ENCODE data around the gene KANK3. TPM values are rescaled to one million over a fixed set of nuclear protein-coding genes. Genes with fewer than 3 reads are reported as not detected.
"Not testable (repeated sequence)": the region's sequence is repeated elsewhere in the genome, so short reads cannot be mapped to it uniquely, and the experiment has no call there.

Gene KANK3
- polyA plus RNA-seq, 3 donors = 0.15 TPM; not detected in 2

- H3K9me3 Mint-ChIP-seq; H3K9ac ChIP-seq (ENCODE audit: insufficient read depth, low read length, poor library complexity, severe bottlenecking); H3K27me3 Mint-ChIP-seq (ENCODE audit: low read depth in 3 of 3); H3K36me3 Mint-ChIP-seq; H3K9me3 ChIP-seq (replicated peaks in 1 of 2; ENCODE audit: control insufficient read depth in 1 of 2, insufficient read depth in 1 of 2, low read length in 2 of 2); H4K20me1 ChIP-seq (ENCODE audit: insufficient read depth, low read length); H3K27me3 ChIP-seq (ENCODE audit: control insufficient read depth in 2 of 2, insufficient read depth in 2 of 2, low read length in 2 of 2); H3K27ac ChIP-seq (ENCODE audit: low read depth in 1 of 2, low read length in 2 of 2); H3K4me3 Mint-ChIP-seq; H3K36me3 ChIP-seq (replicated peaks in 1 of 2; ENCODE audit: control insufficient read depth in 1 of 2, insufficient read depth in 2 of 2, low read length in 2 of 2); H3K4me2 ChIP-seq (replicated peaks; ENCODE audit: extremely low read depth, low read length, poor library complexity, severe bottlenecking); H2AFZ ChIP-seq (ENCODE audit: insufficient read depth, low read depth, low read length, poor library complexity, severe bottlenecking); H3K27ac Mint-ChIP-seq; H3K4me1 ChIP-seq (ENCODE audit: control insufficient read depth in 1 of 2, insufficient read depth in 2 of 2, low read length in 2 of 2); H3K4me1 Mint-ChIP-seq; DNase-seq; H3K79me2 ChIP-seq (ENCODE audit: insufficient read depth, low read length); H3K4me3 ChIP-seq (replicated peaks in 1 of 3; ENCODE audit: low read depth in 2 of 3, low read length in 3 of 3); intact Hi-C loops (cut with micrococcal nuclease): not testable (repeated sequence)
- whole genome bisulfite sequencing (ENCODE audit: insufficient coverage) = no CpG with 5 or more reads among the region's 9 CpGs
Observed at GRCh38 chr19:8276508-8276907, 66.6 kb downstream of the KANK3 start.

Small RNA genes lying within 50 kb of the gene (small RNA-seq; reads per million reads assigned to genes)
- not detected for gene MIR4999 (ENCODE audit: insufficient read length, low read depth)

Other genes starting within 250 kb of the KANK3 start
- gene FBN3, start 193.7 kb downstream of the KANK3 start, polyA plus RNA-seq = not detected
- gene CERS4, start 133.9 kb downstream of the KANK3 start, polyA plus RNA-seq = 10 to 100 TPM; 11.4 to 12.1 (median 12.0) TPM
- 1 to 10 TPM in 2 of 3 donors, under 1 TPM in 1; 0.72 to 2.5 (median 1.0) TPM for gene CD320, start 34.9 kb downstream of the KANK3 start, polyA plus RNA-seq
- 100 to 1,000 TPM in 2 of 3 donors, 10 to 100 TPM in 1; 49.9 to 153 (median 133) TPM for gene NDUFA7, start 21.9 kb downstream of the KANK3 start, polyA plus RNA-seq
- gene RPS28, start 21.8 kb downstream of the KANK3 start, polyA plus RNA-seq = 1,000 to 10,000 TPM in 1 of 3 donors, 100 to 1,000 TPM in 2; 539 to 1,104 (median 984) TPM
- gene ANGPTL4, start 20.9 kb upstream of the KANK3 start, polyA plus RNA-seq = not detected
- 100 to 1,000 TPM in 1 of 3 donors, 10 to 100 TPM in 2; 36.5 to 128 (median 45.4) TPM for gene RAB11B, start 47.1 kb upstream of the KANK3 start, polyA plus RNA-seq
- gene MARCHF2, start 70.0 kb upstream of the KANK3 start, polyA plus RNA-seq = 100 to 1,000 TPM in 1 of 3 donors, 10 to 100 TPM in 2; 47.8 to 117 (median 90.8) TPM
- 100 to 1,000 TPM in 2 of 3 donors, 10 to 100 TPM in 1; 77.0 to 121 (median 116) TPM for gene HNRNPM, start 101.7 kb upstream of the KANK3 start, polyA plus RNA-seq
- gene PRAM1, start 159.4 kb upstream of the KANK3 start, polyA plus RNA-seq = 100 to 1,000 TPM in 1 of 3 donors, 10 to 100 TPM in 2; 43.3 to 264 (median 69.0) TPM
- gene ZNF414, start 170.9 kb upstream of the KANK3 start, polyA plus RNA-seq = 10 to 100 TPM in 1 of 3 donors, 1 to 10 TPM in 2; 4.1 to 21.1 (median 4.7) TPM
- 100 to 1,000 TPM; 121 to 707 (median 197) TPM for gene MYO1F, start 234.2 kb upstream of the KANK3 start, polyA plus RNA-seq

All from CD14-positive monocyte (primary cell).